SKM-1 (cell line): ENCODE data around the gene FNDC3A.
"Not testable (repeated sequence)": the region's sequence is repeated elsewhere in the genome, so short reads cannot be mapped to it uniquely, and the experiment has no call there.

Source experiments
- DNase-seq: peaks from one replicate; lab custom pipeline; 2025; ENCODE audit not compliant: unreplicated experiment; lab: John Stamatoyannopoulos, UW

The FNDC3A gene

DNA sequence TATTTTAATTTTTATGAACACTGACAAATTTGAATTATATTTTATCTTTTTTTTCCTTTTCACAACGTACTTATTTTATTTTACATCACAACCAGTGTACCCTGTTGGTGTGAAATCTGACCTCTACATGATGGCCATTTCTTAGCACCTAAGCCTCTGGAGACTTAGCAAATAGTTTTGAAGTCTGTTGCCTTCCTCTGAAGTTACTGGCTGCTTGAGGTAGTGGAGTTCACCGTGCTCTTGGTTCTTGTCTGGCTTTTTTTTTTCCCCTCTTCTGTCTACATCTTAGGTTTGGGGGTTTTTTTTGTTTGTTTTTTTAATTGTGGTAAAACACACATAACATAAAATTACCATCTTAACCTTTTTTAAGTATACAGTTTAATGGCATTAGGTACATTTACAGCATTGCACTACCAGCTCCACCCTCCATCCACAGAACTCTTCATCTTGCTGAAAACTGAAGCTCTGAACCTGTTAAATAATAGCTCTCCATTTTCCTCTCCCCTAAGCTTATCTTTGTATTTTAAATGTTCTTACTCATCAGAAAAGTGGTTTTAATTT lies 150.3 kb downstream of the FNDC3A start:
- DNase-seq: no peak

DNA sequence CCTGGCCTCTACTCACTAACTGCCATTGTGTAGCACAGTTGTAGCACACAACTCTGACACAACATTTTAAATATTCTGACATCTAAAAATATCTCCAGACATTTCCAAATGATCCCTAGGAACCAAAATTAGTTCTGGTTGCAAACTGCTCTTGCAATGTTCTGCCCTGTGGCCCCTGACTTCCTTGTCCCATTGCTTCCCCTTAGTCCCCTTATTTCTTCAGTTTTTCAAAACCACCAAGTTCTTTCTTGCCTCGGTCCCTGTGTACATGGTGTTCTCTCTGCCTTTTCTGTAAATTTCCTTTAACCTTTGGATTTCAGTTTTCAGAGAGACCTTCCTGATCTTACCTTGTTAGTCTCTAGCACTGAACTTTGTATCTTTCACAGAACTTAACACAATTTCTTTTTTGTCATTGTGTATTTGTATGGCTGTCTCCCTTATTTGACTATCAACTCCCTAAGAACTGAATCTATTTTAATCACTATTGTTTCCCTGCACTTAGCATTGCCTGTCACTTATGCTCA lies 156.8 kb downstream of the FNDC3A start:
- DNase-seq: peak; percentile 92

DNA sequence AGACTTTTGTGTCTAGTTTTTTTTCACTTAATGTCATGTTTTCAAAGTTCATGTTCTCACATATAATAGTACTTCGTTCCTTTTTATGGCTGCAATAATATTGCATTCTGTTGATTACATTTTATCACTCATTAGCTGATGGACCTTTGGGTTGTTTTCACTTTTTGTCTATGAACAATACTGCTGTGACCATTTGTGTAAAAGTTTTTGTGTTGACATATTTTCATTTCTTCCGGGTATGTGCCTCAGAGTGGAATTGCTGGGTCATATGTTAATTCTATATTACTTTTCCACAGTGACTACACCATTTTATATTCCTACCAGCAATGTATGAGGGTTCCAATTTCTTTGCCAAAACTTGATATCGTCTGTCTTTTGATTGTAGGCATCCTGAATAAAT lies 158.6 kb downstream of the FNDC3A start:
- DNase-seq: no peak

DNA sequence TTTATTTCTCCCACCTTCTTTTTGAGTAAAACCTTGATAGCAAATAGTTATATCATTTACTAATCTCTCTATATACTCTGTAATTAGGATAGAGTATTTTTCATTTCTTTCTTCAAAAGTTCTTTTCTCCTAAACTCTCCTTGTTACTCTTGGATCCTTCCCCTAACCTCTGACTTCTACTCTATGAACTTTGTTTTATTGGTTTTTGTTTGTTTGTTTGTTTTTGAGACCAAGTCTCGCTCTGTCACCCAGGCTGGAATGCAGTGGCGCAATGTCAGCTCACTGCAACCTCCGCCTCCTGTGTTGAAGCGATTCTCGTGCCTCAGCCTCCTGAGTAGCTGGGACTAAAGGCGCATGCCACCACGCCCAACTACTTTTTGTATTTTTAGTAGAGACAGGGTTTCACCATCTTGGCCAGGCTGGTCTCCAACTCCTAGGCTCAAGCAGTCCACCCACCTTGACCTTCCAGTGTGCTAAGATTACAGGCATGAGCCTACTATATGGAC lies 161.5 kb downstream of the FNDC3A start:
- not testable (repeated sequence) for DNase-seq

DNA sequence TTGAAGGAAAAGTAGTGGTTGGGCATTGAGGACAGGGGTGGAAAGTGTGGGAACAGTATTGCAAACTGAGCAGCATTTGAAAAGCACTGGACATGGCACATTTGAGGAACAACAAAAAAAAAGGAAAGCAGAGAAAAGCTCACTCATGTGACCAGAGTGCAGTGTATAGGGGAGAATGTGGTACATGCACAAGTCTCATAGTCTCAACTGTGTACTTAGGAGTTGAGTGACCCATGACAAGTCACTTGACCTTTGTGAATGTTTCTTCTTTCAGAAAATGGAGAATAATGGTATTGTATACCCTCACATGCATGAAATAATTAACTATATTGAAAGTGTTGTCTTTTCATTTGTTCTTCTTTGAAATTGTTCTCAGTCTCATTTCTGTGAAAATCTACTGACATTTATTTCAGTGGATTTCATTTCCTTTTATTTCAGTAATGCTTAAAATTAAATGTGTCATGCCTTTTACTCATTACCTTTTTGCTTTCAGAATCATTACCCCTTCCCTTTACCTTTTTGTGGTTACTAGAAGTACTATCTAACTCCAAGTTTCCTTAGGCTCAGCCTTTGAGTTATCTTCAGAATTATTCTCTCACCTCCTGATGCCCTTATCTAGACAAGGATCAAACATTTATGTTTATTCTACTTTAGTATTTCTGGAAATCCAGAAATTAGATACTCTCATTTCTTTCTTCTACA lies 165.3 kb downstream of the FNDC3A start:
- no peak for DNase-seq

DNA sequence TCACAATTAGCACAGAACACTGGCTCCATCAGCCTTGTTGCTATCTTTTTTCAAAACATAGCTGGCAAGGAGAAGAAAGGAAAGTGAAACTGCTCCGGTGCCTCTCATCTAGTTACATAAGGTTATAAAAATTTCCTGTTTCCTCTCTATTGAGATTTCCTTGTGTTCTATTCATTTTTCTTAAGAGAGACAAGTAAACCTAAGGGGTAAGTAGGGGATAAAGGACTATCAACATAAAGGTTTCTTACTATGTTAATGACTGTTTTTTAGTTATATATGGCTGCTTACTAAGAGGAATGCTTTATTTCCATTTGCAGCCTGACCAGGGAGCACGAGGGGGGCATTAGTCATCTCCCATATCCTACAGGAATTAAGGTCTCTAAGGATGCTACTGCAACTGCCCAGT lies 171.2 kb downstream of the FNDC3A start:
- no peak for DNase-seq

DNA sequence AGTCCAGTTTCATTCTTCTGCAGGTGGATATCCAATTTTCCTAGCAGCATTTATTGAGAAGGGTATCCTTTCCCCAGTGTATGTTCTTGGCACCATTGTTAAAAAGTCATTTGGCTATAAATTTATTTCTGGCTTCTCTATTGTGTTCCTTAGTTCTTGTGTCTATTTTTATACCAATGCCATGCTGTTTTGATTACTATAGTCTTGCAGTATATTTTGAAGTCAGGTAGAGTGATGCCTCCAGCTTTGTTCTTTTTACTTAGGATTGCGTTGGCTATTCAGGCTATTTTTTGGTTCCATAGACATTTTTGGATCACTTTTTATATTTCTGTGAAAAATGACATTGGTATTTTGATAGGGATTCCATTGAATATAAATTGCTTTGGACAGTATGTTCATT lies 172.7 kb downstream of the FNDC3A start:
- DNase-seq: no peak

DNA sequence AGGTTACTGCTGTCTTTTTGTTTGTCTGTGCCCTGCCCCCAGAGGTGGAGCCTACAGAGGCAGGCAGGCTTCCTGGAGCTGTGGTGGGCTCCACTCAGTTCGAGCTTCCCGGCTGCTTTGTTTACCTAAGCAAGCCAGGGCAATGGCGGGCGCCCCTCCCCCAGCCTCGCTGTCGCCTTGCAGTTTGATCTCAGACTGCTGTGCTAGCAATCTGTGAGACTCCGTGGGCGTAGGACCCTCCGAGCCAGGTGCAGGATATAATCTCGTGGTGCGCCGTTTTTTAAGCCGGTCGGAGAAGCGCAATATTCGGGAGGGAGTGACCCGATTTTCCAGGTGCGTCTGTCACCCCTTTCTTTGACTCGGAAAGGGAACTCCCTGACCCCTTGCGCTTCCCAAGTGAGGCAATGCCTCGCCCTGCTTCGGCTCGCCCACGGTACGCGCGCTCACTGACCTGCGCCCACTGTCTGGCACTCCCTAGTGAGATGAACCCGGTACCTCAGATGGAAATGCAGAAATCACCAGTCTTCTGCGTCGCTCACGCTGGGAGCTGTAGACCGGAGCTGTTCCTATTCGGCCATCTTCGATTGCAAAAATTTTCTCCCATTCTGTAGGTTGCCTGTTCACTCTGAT lies 182.4 kb downstream of the FNDC3A start:
- DNase-seq: not testable (repeated sequence)

DNA sequence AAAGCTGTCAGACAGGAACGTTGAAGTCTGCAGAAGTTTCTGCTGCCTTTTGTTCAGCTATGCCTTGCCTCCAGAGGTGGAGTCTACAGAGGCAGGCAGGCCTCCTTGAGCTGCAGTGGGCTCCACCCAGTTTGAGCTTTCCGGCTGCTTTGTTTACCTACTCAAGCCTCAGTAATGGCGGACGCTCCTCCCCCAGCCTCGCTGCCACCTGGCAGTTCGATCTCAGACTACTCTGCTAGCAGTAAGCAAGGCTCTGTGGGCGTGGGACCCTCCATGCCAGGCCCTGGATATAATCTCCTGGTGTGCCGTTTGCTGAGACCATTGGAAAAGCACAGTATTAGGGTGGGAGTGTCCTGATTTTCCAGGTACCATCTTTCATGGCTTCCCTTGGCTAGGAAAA lies 187.4 kb downstream of the FNDC3A start:
- DNase-seq: not testable (repeated sequence)

DNA sequence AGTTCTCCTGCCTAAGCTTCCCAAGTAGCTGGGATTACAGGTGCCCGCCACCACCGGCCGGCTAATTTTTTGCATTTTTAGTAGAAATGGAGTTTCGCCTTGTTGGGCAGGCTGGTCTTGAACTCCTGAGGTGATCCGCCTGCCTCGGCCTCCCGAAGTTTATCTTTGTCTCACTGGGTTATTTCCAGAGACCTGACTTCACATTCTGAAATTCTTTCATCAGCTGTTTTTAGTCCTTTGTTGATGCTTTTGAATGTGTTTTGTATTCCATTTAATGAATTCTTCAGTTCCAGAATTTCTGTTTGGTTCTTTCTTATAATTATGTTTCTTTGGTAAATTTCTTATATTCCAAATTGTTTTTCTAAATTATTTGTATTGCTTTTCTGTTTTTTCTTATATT lies 189.0 kb downstream of the FNDC3A start:
- DNase-seq: no peak

DNA sequence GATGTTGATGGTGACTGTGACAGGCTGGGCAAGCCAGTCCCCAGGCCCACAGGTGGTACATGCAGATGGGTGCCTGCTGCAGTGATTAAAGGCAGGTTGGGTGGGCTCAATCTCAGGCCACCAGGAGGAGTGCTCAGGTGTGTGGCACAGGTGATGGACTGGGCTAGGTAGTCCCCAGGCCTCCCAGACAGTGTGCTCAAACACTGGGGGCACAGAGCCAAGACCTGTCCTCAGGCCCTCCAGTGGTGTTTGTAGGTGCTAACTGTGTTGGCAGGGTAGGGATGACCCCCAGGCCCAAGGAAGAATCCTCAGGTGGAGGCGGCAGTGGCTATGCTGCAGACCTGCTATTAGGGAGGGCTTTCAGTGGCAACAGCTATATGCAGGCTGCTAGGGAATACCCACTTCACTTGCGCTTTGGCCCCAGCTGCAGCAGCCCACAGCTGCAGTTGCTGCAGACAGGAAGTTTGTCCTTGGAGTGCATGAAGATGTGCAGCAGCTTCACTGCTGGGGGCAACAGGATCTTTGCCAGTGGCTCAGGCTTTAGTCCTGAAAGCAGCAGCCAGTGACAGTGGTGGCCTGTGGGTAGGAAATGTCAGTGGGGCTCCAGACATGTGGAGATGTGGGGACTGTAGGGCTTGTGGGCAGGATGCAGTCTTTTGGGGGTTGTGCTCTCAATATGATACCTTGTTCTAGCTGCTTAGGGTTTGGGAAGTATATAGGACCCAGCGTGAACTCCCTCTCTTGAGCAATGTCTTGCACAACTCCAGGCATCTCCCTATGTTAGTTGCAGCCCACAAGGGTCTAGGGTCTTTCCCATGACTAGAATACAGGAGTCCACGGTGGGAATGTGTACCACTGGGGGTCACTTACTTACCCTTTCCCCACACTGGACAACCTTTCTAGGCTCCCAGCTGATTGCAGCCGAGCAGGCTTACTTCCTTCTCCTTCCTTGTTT lies 190.4 kb downstream of the FNDC3A start:
- DNase-seq: no peak

DNA sequence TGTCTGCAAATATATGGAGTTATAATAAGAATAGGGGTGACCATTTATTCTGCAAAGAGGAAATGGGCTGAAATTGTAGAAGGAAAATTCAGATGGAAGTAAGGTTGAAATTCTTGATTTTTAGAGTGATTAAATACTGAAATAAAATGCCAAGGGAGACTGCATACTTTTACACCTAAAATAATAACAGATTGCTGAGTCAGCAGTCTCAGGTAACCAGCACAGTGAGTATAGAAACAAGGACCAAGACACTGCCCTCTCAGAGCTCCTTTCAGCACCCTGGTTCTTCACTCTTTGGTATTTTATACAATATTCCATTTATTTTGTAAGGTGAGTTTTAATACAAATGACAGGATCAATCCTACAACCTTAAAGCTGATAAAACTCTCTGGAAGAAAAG lies 195.6 kb downstream of the FNDC3A start:
- DNase-seq: no peak

DNA sequence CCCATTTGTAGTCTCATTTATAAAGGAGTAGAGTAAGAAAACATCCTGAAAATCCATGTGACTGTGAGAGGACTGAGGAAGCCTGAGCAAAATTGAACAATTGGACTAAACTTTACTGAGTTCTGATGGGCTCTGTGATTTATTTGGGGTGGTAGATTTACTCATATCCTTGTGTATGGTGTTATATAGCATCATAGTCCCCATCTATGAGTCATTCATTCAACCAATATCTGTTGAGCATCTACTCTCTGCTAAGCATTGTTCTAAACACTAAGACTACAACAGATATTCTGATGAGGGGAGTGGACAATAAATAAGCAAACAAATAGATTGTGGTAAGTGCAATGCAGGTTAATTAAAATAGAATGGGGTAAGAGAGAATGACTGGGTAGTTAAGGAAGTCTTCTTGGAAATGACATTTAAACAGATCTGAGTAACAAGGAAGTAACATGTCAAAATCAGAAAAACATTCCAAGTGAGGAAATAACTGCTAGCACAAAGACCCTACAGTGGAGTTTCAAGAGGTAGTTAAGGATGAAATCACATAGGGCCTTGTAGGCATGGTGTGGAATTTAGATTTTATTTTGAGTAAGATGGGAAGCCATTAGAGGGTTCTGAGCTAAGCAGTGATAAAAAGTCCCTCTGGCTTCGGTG lies 208.1 kb downstream of the FNDC3A start:
- no peak for DNase-seq

DNA sequence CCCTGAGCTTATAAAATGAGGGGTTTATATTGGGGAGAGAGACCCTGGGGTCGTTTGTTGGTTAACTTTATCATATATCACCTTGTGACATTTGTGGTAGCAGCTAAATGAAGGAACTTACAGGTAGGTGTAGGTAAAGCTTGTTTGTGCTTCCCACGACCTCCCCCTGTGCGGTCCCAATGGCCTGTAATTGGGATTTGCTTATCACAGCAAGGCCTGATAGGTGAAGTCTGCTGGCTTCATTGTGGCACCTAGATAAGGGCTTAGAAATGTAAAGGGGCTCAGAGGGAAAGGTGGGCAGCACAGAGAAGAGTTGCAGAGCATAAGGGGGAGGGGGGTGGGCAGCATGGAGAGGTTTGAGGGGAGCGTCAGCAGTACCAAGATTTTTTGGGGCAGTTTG lies 208.9 kb downstream of the FNDC3A start:
- DNase-seq: no peak

DNA sequence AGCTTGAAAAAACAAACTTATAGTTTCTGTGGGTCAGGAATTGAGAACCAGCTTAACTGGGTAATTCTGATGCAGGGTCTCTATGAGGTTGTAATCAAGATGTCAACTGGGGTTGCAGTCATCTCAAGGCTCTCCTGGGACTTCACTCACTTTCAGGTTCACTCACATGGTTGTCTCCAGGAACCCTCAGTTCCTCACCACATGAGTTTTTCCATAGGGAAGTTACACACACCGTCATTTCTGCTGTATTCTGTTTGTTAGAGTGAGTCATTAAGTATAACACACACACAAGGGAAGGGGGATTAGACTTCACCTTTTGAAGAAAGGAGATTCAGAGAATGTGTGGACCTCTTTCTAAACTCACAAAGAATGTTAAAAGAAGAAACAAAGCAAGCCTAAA lies 209.6 kb downstream of the FNDC3A start:
- no peak for DNase-seq

DNA sequence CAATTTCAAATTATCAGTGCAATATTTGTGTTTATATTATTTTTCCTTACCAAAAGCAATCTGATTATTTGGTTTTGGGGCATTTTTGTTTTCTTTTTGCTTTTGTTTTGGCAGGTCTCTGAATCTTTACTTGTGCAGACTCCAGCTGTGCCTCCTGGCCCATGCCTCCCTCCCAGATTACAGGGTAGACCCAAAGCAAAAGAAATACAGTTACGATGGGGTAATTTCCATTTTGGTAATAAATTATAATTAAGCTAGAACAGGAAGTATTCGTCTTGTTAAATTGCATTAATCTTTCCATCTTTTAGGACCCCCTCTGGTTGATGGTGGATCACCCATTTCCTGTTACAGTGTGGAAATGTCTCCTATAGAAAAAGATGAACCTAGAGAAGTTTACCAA lies 215.2 kb downstream of the FNDC3A start:
- DNase-seq: no peak

DNA sequence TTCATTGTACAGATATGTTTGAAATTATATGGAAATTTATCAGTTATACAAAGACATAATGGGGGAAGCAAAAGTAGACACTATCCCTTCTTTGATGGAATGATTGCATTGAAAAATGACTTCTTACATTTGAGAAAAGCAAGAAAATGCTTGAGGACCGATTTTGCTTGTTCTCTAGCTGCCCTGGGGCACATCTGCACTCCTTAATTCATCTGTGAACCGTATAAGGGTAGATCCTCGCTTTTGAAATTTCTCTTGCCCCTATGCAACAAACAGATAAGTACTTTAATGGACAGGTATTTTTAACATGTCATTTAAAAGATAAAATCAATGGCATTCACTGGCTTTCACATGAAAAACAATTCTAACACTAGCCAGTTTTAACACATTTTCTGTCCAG lies 230.9 kb downstream of the FNDC3A start:
- no peak for DNase-seq

DNA sequence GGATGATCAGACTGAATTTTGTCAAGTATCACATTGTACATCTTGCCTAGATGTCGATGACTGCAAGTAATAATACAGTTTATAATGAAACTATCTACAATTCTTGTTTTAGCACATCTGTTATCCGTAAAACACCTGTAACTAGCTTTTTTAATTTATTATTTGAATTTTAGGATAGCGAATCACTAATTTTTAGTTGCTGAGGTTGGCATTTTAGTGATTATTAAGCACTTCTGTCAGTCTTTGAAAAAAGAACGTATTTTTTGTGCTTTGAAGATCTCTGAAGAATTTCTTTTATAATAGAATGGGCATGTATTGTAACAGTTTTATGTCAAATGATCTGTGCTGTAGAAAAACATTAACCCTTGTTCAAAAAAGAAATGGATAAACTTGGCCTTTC lies 232.9 kb downstream of the FNDC3A start:
- no peak for DNase-seq

DNA sequence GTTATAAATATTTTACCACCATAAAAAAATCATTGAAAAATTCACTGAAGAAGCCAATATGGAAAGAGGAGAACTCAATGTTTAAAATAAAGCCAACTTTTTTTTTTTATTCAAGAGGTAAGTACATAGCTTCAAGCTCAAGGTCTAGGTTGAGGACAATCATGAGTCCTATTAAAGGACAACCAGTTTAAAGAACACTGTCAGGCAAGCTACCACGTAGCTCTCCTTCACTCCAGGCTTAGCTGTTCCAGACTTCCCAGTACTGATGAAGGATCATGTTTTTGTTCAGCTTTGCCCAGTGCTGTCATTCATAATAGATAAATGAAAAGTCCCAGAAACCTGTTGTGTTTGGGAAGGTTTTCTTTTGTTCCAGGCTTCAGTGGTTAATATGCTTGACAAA lies 234.4 kb downstream of the FNDC3A start:
- DNase-seq: no peak

DNA sequence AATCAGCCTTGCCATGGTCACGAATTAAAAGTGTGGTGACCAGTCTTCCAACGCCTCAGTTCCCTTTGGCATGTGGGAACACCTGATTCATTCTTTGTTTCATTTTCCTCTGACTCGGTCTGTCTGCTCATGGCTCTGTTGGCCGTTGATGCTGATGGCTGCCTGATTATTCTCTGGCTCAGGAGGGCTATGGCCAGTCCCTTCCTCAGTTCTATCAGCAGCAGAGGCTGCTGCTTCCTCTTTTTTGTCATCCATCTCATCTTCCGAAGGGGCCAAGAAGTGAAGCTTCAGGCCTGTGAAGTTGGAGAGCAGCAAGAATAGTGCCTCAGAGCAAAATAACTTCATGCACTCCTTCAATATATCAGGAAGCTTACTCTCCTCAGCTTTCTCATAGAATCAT lies 235.0 kb downstream of the FNDC3A start:
- DNase-seq: no peak

DNA sequence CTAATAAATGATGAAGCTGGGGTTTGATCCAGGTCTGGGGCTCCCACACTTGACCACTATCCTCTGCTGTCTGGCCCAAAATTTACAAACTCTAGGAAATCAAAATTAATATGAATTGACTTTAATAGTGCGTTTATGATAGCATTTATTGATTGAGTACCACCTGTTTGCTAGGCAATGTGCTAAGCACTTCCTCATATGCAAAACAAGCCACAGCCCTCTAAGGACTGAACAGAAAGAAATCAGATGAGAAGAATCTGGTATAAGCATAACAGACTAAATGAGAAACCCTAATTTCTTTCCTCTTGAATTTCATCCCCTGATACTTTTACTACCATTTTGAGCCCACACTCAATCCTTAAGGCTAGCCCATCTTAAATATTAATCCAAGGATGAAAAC lies 237.8 kb downstream of the FNDC3A start:
- DNase-seq: no peak
